PC-9 (cell line): ENCODE data around the gene LRMDA. TPM values are rescaled to one million over a fixed set of nuclear protein-coding genes. Genes with fewer than 3 reads are reported as not detected.

Source experiments
- BruUV-seq: library from RNA; stranded (reverse); fragments of 400-500 nt; replicated peaks from 2 replicates; lab custom pipeline; 2021; lab: Mats Ljungman, UMichigan
- CTCF ChIA-PET: fragments of 300-600 bp; sonication (Branson Sonifier 250); formaldehyde crosslinking; loops from one replicate; lab custom pipeline; 2022; ENCODE audit warnings: antibody characterized with exemption; lab: Charles Lee
- POLR2A ChIA-PET: fragments of 300-600 bp; sonication (Branson Sonifier 250); formaldehyde crosslinking; loops from one replicate; lab custom pipeline; 2022; ENCODE audit warnings: antibody characterized with exemption; ENCODE audit not compliant: unreplicated experiment; lab: Charles Lee
- DNase-seq, 2 experiments: peaks; one replicate each; pipeline versions ENCODE4 v3.0.0 to v3.0.0-alpha.2; 2015 to 2022; ENCODE audit warnings: mixed read lengths in 1 of 2
- H2AFZ ChIP-seq: fragments of 200-600 bp; sonication (generic); 2 replicates; pipeline ENCODE4 v1.8.1; 2017; ENCODE audit warnings: antibody characterized with exemption
- H3F3A ChIP-seq: fragments of 200-600 bp; sonication (generic); 2 replicates; pipeline ENCODE4 v1.8.1; 2017; ENCODE audit warnings: antibody characterized with exemption, mild to moderate bottlenecking, low read depth; ENCODE audit not compliant: insufficient read depth
- H3K27ac ChIP-seq: fragments of 200-600 bp; sonication (generic); 2 replicates; pipeline ENCODE4 v1.6.1; 2016; ENCODE audit warnings: mixed run types
- H3K27me3 ChIP-seq: fragments of 200-600 bp; sonication (generic); 2 replicates; pipeline ENCODE4 v1.6.1; 2016; ENCODE audit warnings: low read depth, mixed run types; ENCODE audit not compliant: insufficient read depth
- H3K36me3 ChIP-seq: fragments of 200-600 bp; sonication (generic); 2 replicates; pipeline ENCODE4 v1.6.1; 2016; ENCODE audit warnings: low read depth, mixed run types
- H3K4me1 ChIP-seq: fragments of 200-600 bp; sonication (generic); replicated peaks from 2 replicates; pipeline ENCODE4 v1.6.1; 2016; ENCODE audit warnings: mixed run types; ENCODE audit not compliant: insufficient read depth
- H3K4me2 ChIP-seq: fragments of 200-600 bp; sonication (generic); 2 replicates; pipeline ENCODE4 v1.6.1; 2017; ENCODE audit warnings: mixed run types
- H3K4me3 ChIP-seq: fragments of 200-600 bp; sonication (generic); 2 replicates; pipeline ENCODE4 v1.6.1; 2016; ENCODE audit warnings: mixed run types
- H3K79me2 ChIP-seq: fragments of 200-600 bp; sonication (generic); 2 replicates; pipeline ENCODE4 v1.6.1; 2017; ENCODE audit warnings: low read depth, mixed run types
- H3K9me2 ChIP-seq: fragments of 200-600 bp; sonication (generic); 2 replicates; pipeline ENCODE4 v1.8.1; 2017; ENCODE audit warnings: mild to moderate bottlenecking; ENCODE audit not compliant: insufficient read depth
- H3K9me3 ChIP-seq: fragments of 200-600 bp; sonication (generic); 2 replicates; pipeline ENCODE4 v1.8.1; 2016; ENCODE audit warnings: low read depth; ENCODE audit not compliant: insufficient read depth
- H4K20me1 ChIP-seq: fragments of 200-600 bp; sonication (generic); 2 replicates; pipeline ENCODE4 v1.8.1; 2017; ENCODE audit not compliant: insufficient read depth
- EZH2 ChIP-seq: fragments of 200-600 bp; sonication (generic); IDR thresholded peaks from 2 replicates; pipeline ENCODE4 v1.8.0; 2017; ENCODE audit warnings: antibody characterized with exemption, low read depth
- intact Hi-C: fragments of 100-400 bp; cut with micrococcal nuclease; formaldehyde crosslinking; loops from one replicate; pipeline ENCODE4 v1.10.0; 2022; ENCODE audit not compliant: unreplicated experiment
- total RNA-seq: library from RNA; stranded (reverse); gene quantifications from 2 replicates; pipeline ENCODE4 v1.2.3, GENCODE V29; 2021
- TF ChIP-seq, protein P1 (sequence below): fragments of 200-600 bp; sonication (generic); conservative IDR thresholded peaks from 2 replicates; pipeline ENCODE4 v1.6.1; 2017; ENCODE audit warnings: mixed run types, antibody characterized with exemption, mild to moderate bottlenecking, moderate library complexity

Gene LRMDA
- total RNA-seq, 1 experiment from 2014 or later: not detected

- no peaks in the 10 kb centered on the region for H3K9me3 ChIP-seq
- no peaks in the 10 kb centered on the region for H3K27me3 ChIP-seq
- no peak for DNase-seq
- H2AFZ ChIP-seq: no peak overlapping the region
- no TSS peak for BruUV-seq
- no peak overlapping the region for H3K4me2 ChIP-seq
- no peak overlapping the region for H3K27ac ChIP-seq
- POLR2A ChIA-PET: no interaction called here
- H3K4me1 ChIP-seq: no peaks in the 10 kb centered on the region
- CTCF ChIA-PET: no interaction called here
- no peaks in the 10 kb centered on the region for H3K36me3 ChIP-seq
- no peak overlapping the region for H3K4me3 ChIP-seq
- H4K20me1 ChIP-seq: no peaks in the 10 kb centered on the region
- no peaks in the 10 kb centered on the region for H3K9me2 ChIP-seq
- no peaks in the 10 kb centered on the region for H3F3A ChIP-seq
- TF ChIP-seq, protein P1, sequence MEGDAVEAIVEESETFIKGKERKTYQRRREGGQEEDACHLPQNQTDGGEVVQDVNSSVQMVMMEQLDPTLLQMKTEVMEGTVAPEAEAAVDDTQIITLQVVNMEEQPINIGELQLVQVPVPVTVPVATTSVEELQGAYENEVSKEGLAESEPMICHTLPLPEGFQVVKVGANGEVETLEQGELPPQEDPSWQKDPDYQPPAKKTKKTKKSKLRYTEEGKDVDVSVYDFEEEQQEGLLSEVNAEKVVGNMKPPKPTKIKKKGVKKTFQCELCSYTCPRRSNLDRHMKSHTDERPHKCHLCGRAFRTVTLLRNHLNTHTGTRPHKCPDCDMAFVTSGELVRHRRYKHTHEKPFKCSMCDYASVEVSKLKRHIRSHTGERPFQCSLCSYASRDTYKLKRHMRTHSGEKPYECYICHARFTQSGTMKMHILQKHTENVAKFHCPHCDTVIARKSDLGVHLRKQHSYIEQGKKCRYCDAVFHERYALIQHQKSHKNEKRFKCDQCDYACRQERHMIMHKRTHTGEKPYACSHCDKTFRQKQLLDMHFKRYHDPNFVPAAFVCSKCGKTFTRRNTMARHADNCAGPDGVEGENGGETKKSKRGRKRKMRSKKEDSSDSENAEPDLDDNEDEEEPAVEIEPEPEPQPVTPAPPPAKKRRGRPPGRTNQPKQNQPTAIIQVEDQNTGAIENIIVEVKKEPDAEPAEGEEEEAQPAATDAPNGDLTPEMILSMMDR: no peak
- TF ChIP-seq EZH2: no peak
- no peaks in the 10 kb centered on the region for H3K79me2 ChIP-seq
- intact Hi-C loops: no loop called here
Observed at GRCh38 chr10:75633568-75633967, 202.1 kb downstream of the LRMDA start.

GRCh38 chr10:75634947-75635346 is 203.5 kb downstream of the LRMDA start:
- H3K79me2 ChIP-seq: no peaks in the 10 kb centered on the region
- no peaks in the 10 kb centered on the region for H3K9me3 ChIP-seq
- DNase-seq: no peak
- no peaks in the 10 kb centered on the region for H3K4me1 ChIP-seq
- TF ChIP-seq, protein P1: no peak
- TF ChIP-seq EZH2: no peak
- CTCF ChIA-PET: interaction anchor here (0.5 kb wide), 1 partner anchor 38 kb away, joined by 3 read pairs; no protein-coding TSS in a partner anchor
- H3K27ac ChIP-seq: no peak overlapping the region
- H3K36me3 ChIP-seq: no peaks in the 10 kb centered on the region
- POLR2A ChIA-PET: no interaction called here
- no peak overlapping the region for H3K4me3 ChIP-seq
- H3K27me3 ChIP-seq: no peaks in the 10 kb centered on the region
- no peak overlapping the region for H3K4me2 ChIP-seq
- H2AFZ ChIP-seq: no peak overlapping the region
- H3K9me2 ChIP-seq: no peaks in the 10 kb centered on the region
- no TSS peak for BruUV-seq
- intact Hi-C loops: no loop called here
- no peaks in the 10 kb centered on the region for H3F3A ChIP-seq
- H4K20me1 ChIP-seq: no peaks in the 10 kb centered on the region

- intact Hi-C loops: no loop called here
- Histone ChIP-seq H3K4me3 (no peak overlapping the region), H3K4me2 (no peak overlapping the region), H2AFZ (no peak overlapping the region), H3K36me3 (no peaks in the 10 kb centered on the region), H3K27ac (no peak overlapping the region), H3F3A (no peaks in the 10 kb centered on the region), H3K4me1 (no peaks in the 10 kb centered on the region), H3K79me2 (no peaks in the 10 kb centered on the region), H3K27me3 (no peaks in the 10 kb centered on the region), H4K20me1 (no peaks in the 10 kb centered on the region), H3K9me3 (no peaks in the 10 kb centered on the region), H3K9me2 (no peaks in the 10 kb centered on the region)
- DNase-seq: no peak
- TF ChIP-seq, protein P1: no peak
- CTCF ChIA-PET: no interaction called here
- POLR2A ChIA-PET: no interaction called here
- BruUV-seq: no TSS peak
Observed at GRCh38 chr10:75638752-75639151, 207.3 kb downstream of the LRMDA start.
